ENCODE results near the gene SLC2A9. TPM values are rescaled to one million over a fixed set of nuclear protein-coding genes. Genes with fewer than 3 reads are reported as not detected.

SLC2A9 gene
- total RNA-seq, 2 experiments from 2014 or later, result 0.54 TPM

DNA sequence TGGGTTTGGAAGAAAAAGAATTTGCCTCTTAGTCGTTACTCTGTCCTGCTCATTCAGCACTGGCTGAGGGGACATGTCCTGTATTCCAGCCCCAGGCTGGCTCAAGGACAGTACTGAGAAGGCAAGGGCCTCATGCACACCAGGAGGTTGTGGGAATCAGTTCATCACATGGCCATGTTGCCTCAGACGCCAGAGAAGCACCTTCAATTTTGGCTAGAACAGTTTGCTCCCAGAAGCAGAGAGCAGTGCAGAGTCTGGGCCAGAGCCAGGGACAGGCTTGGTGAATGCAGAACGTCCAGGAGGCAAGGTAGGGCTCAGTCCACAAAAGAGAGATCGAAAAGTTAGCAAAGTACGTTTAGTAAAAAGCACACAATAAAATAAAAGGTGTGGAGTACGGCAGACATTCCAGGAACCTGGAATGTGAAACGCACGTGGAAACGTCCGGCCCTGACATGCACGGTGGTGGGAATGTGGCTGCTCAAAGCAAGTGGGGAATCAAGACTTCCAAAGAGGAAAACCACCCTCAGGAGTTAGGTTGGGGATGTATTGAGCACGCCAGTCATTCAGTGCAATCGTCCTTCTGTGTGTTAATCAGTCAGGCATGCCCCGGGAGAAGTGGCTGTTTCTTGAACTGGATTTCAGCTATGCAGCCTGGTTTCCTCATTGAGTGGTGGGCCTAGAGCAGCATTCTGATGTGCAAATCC is 1.2 kb upstream of the SLC2A9 start:
- H3K27me3 Mint-ChIP-seq, result peaks cover 2% of the 10 kb centered on the region
- ChIA-PET CTCF (interaction anchor here (1.5 kb wide), 1 partner anchor 78 kb away, joined by 3 read pairs; no protein-coding TSS in a partner anchor), POLR2A (no interaction called here)
- no peak overlapping the region for H3K4me3 Mint-ChIP-seq
- DNase-seq, result no peak
- no peak overlapping the region for H3K27ac Mint-ChIP-seq
- H3K9me3 Mint-ChIP-seq, result no peaks in the 10 kb centered on the region
- peaks cover 8% of the 10 kb centered on the region for H3K4me1 Mint-ChIP-seq (ENCODE audit: low read depth)
- no peaks in the 10 kb centered on the region for H3K36me3 Mint-ChIP-seq (ENCODE audit: low read depth)
- intact Hi-C loops (cut with micrococcal nuclease), result no loop called here
- no peak for ATAC-seq
- TF ChIP-seq, protein P1, sequence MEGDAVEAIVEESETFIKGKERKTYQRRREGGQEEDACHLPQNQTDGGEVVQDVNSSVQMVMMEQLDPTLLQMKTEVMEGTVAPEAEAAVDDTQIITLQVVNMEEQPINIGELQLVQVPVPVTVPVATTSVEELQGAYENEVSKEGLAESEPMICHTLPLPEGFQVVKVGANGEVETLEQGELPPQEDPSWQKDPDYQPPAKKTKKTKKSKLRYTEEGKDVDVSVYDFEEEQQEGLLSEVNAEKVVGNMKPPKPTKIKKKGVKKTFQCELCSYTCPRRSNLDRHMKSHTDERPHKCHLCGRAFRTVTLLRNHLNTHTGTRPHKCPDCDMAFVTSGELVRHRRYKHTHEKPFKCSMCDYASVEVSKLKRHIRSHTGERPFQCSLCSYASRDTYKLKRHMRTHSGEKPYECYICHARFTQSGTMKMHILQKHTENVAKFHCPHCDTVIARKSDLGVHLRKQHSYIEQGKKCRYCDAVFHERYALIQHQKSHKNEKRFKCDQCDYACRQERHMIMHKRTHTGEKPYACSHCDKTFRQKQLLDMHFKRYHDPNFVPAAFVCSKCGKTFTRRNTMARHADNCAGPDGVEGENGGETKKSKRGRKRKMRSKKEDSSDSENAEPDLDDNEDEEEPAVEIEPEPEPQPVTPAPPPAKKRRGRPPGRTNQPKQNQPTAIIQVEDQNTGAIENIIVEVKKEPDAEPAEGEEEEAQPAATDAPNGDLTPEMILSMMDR (IDR thresholded peaks at IDR 0.05), result no peak

DNA sequence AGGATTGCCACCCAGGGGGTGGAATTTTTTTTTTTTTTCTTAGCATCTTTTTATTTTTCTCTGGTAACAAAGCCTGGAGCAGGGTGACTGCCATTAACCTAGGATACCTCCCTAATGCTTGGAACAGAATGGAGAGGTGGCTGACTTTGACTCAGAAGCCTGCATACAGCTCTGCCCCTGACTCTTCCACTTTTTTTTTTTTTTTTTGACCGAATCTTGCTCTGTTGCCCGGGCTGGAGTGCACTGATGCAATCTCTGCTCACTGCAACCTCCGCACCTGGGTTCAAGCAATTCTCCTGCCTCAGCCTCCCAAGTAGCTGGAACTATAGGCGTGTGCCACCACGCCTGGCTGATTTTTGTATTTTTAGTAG is 341 bp upstream of the SLC2A9 start:
- H3K27ac Mint-ChIP-seq, result no peak overlapping the region
- H3K9me3 Mint-ChIP-seq, result no peaks in the 10 kb centered on the region
- DNase-seq, result no peak
- ChIA-PET CTCF (no interaction called here), POLR2A (no interaction called here)
- H3K4me1 Mint-ChIP-seq (ENCODE audit: low read depth), result peaks cover 8% of the 10 kb centered on the region
- H3K27me3 Mint-ChIP-seq, result no peaks in the 10 kb centered on the region
- ATAC-seq, result no peak
- no peak overlapping the region for H3K4me3 Mint-ChIP-seq
- TF ChIP-seq, protein P1 (IDR thresholded peaks at IDR 0.05), result no peak
- intact Hi-C loops (cut with micrococcal nuclease), result no loop called here
- no peaks in the 10 kb centered on the region for H3K36me3 Mint-ChIP-seq (ENCODE audit: low read depth)

DNA sequence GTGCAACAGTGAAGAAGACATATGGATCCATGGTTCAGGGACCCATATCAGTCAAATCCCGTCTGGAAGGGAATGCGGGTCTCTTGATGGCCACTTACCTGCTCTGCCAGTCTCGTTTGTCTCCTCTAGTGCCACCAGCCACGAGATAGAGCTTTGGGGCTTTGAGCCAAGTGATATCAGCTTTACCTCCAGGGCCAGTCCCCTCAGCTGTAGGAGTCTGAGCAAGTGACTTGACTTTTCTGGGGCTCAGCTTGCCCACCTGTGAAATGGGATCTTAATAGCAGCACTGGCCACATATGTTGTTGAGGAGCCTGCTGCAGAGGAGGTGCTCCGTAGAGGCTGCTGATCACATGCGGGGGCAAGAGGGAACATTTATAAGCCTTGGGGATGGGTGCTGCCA is 1.2 kb downstream of the SLC2A9 start:
- intact Hi-C loops (cut with micrococcal nuclease), result no loop called here
- ChIA-PET POLR2A (interaction anchor here (1.1 kb wide), 1 partner anchor 11 kb away, joined by 5 read pairs; no protein-coding TSS in a partner anchor), CTCF (interaction anchor here (1.2 to 2.4 kb wide), 4 partner anchors 45 to 316 kb away, joined by 3 to 11 read pairs (median 4); no protein-coding TSS in a partner anchor)
- Mint-ChIP-seq H3K27ac (peak overlapping the region; percentile 16), H3K9me3 (no peaks in the 10 kb centered on the region), H3K4me3 (peak overlapping the region; percentile 85), H3K27me3 (no peaks in the 10 kb centered on the region), H3K36me3 (ENCODE audit: low read depth) (no peaks in the 10 kb centered on the region), H3K4me1 (ENCODE audit: low read depth) (peaks cover 8% of the 10 kb centered on the region)
- TF ChIP-seq, protein P1 (IDR thresholded peaks at IDR 0.05), result no peak
- ATAC-seq, result no peak
- no peak for DNase-seq

DNA sequence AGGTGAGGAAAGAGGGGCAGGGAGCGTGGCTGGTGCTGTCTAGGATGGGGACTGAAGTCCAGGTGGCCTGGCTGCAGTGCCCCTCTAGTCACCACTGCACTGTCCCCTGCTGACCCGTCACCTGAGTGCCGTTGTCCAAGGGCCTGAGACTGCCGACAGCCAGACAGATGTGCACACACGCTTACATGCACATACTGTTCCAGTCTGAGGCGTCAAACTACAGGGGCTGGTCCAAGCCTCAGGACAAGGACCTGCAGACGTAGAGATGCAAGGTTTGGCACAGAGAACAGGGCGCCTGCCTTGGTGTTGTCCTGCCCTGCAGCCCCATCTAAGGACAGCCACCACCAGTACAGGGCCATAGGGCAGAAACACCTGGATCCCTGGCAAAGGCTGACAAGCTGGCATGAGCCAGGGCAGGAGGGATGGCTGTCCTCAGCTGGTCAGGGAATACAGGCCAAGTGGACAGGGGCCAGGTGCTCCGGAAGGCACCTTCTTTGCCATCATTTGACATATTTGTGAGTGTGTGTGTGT is 1.7 kb downstream of the SLC2A9 start:
- intact Hi-C loops (cut with micrococcal nuclease), result loop anchor here (10.0 kb wide), 1 partner anchor 135 kb away; no protein-coding TSS in a partner anchor
- DNase-seq, result no peak
- Mint-ChIP-seq H3K27ac (peak overlapping the region; percentile 91), H3K4me3 (peak overlapping the region; percentile 85), H3K9me3 (no peaks in the 10 kb centered on the region), H3K36me3 (ENCODE audit: low read depth) (no peaks in the 10 kb centered on the region), H3K4me1 (ENCODE audit: low read depth) (peaks cover 8% of the 10 kb centered on the region), H3K27me3 (no peaks in the 10 kb centered on the region)
- no peak for ATAC-seq
- CTCF ChIA-PET, result interaction anchor here (0.7 to 2.4 kb wide), 14 partner anchors 9 to 323 kb away, joined by 3 to 11 read pairs (median 4); no protein-coding TSS in a partner anchor
- POLR2A ChIA-PET, result interaction anchor here (0.8 to 1.1 kb wide), 2 partner anchors 11 to 21 kb away, joined by 3 to 5 read pairs; no protein-coding TSS in a partner anchor
- TF ChIP-seq, protein P1 (IDR thresholded peaks at IDR 0.05), result no peak

Data from activated CD8-positive, alpha-beta T cell treated with anti-CD3 and anti-CD28 coated beads for 36 hours (primary cell).